H1 (cell line): ENCODE data around the gene PAPSS2. TPM values are rescaled to one million over a fixed set of nuclear protein-coding genes. Genes with fewer than 3 reads are reported as not detected.
A peak's percentile ranks its signal among the peaks of the same experiment; 100 is the strongest.

ENCODE experiments used
- CTCF ChIA-PET: fragments of 300-600 bp; sonication (Branson Sonifier 250); formaldehyde crosslinking; loops from one replicate; lab custom pipeline; 2021; ENCODE audit not compliant: partially characterized antibody; lab: Charles Lee
- POLR2A ChIA-PET: fragments of 300-600 bp; sonication (Branson Sonifier 250); formaldehyde crosslinking; loops from one replicate; lab custom pipeline; 2021; ENCODE audit warnings: inconsistent platforms; ENCODE audit not compliant: partially characterized antibody; lab: Charles Lee
- DNase-seq, 2 experiments: peaks; one replicate each; pipeline versions ENCODE4 v3.0.0 to v3.0.0-alpha.2; 2010 to 2022; ENCODE audit warnings: low spot score in 2 of 2, low read depth in 1 of 2, mixed read lengths in 1 of 2
- FAIRE-seq: peaks from 2 replicates; lab custom pipeline; 2011; peaks lifted over from hg19 to GRCh38; lab: Jason Lieb, UNC
- H2AFZ ChIP-seq: 2 replicates; pipeline ENCODE4 v1.8.1; 2012; ENCODE audit warnings: low read length, inconsistent platforms
- H2AK5ac ChIP-seq: 2 replicates; pipeline ENCODE4 v1.6.1; 2013; ENCODE audit warnings: low read depth, low read length
- H2BK120ac ChIP-seq: replicated peaks from 2 replicates; pipeline ENCODE3; 2013; ENCODE audit warnings: low read depth, low read length, inconsistent platforms
- H2BK12ac ChIP-seq: 2 replicates; pipeline ENCODE4 v1.6.1; 2013; ENCODE audit warnings: low read depth, low read length
- H2BK15ac ChIP-seq: 2 replicates; pipeline ENCODE4 v1.6.1; 2013; ENCODE audit warnings: low read length
- H2BK20ac ChIP-seq: 2 replicates; pipeline ENCODE4 v1.6.1; 2013; ENCODE audit warnings: low read length
- H2BK5ac ChIP-seq: 2 replicates; pipeline ENCODE4 v1.6.1; 2013; ENCODE audit warnings: low read depth, low read length
- H3K14ac ChIP-seq: 2 replicates; pipeline ENCODE4 v1.6.1; 2013; ENCODE audit warnings: inconsistent platforms; ENCODE audit not compliant: insufficient read length
- H3K18ac ChIP-seq: 2 replicates; pipeline ENCODE4 v1.6.1; 2013; ENCODE audit warnings: low read length; ENCODE audit errors: extremely low read depth
- H3K23ac ChIP-seq: 2 replicates; pipeline ENCODE4 v1.6.1; 2013; ENCODE audit warnings: inconsistent platforms; ENCODE audit not compliant: insufficient read length
- H3K23me2 ChIP-seq: 2 replicates; pipeline ENCODE4 v1.6.1; 2013; ENCODE audit warnings: low read depth, low read length
- H3K27ac ChIP-seq: 2 replicates; pipeline ENCODE4 v1.6.1; 2011; ENCODE audit warnings: low read depth, low read length, inconsistent platforms
- H3K27me3 ChIP-seq, 4 experiments: replicated peaks in 1 of 4; 1 replicate in 1 of 4; 2 replicates in 3 of 4; pipeline versions ENCODE4 v1.6.1 to v1.8.1; 2011 to 2013; ENCODE audit warnings: low read length in 3 of 4, mild to moderate bottlenecking in 3 of 4, inconsistent platforms in 2 of 4, mixed read lengths in 2 of 4, moderate library complexity in 1 of 4; ENCODE audit not compliant: control insufficient read depth in 3 of 4, insufficient read depth in 3 of 4; ENCODE audit errors: extremely low read depth in 1 of 4
- H3K36me3 ChIP-seq, 4 experiments: 2 replicates each; pipeline versions ENCODE4 v1.6.1 to v1.8.1; 2011 to 2013; ENCODE audit warnings: mild to moderate bottlenecking in 4 of 4, low read length in 3 of 4, moderate library complexity in 2 of 4, control low read depth in 1 of 4, inconsistent platforms in 1 of 4; ENCODE audit not compliant: insufficient read depth in 4 of 4, control insufficient read depth in 2 of 4
- H3K4ac ChIP-seq: replicated peaks from 2 replicates; pipeline ENCODE3; 2013; ENCODE audit warnings: low read length, low read depth, mixed read lengths, inconsistent platforms; ENCODE audit not compliant: insufficient read length
- H3K4me1 ChIP-seq, 4 experiments: replicated peaks in 1 of 4; 1 replicate in 1 of 4; 2 replicates in 3 of 4; pipeline versions ENCODE4 v1.6.1 to v1.8.1; 2011 to 2013; ENCODE audit warnings: low read length in 3 of 4, inconsistent platforms in 2 of 4, mixed read lengths in 1 of 4; ENCODE audit not compliant: insufficient read depth in 4 of 4, control insufficient read depth in 3 of 4
- H3K4me2 ChIP-seq, 2 experiments: 2 replicates each; pipeline versions ENCODE4 v1.6.1 to v1.8.1; 2011 to 2013; ENCODE audit warnings: low read depth in 2 of 2, low read length in 2 of 2, control low read depth in 1 of 2, inconsistent platforms in 1 of 2, mild to moderate bottlenecking in 1 of 2; ENCODE audit not compliant: insufficient read depth in 1 of 2
- H3K4me3 ChIP-seq, 4 experiments: fragments of 200-600, 300-600 bp in 1 of 4; sonication (generic), shearing (Covaris generic), sonication (Bioruptor Twin) in 1 of 4; 2 replicates each; pipeline versions ENCODE4 v1.5.1 to v1.8.1; 2011 to 2016; ENCODE audit warnings: low read length in 4 of 4, low read depth in 3 of 4, control low read depth in 2 of 4, inconsistent platforms in 2 of 4, mild to moderate bottlenecking in 2 of 4, mixed read lengths in 1 of 4, moderate library complexity in 1 of 4; ENCODE audit not compliant: insufficient read depth in 2 of 4; ENCODE audit errors: extremely low read depth in 1 of 4
- H3K56ac ChIP-seq: replicated peaks from 2 replicates; pipeline ENCODE3; 2013; ENCODE audit warnings: low read depth, mild to moderate bottlenecking, mixed read lengths, low read length, inconsistent platforms; ENCODE audit not compliant: insufficient read length
- H3K79me1 ChIP-seq: 2 replicates; pipeline ENCODE4 v1.6.1; 2013; ENCODE audit warnings: low read depth, low read length, control low read depth
- H3K79me2 ChIP-seq, 2 experiments: 2 replicates each; pipeline versions ENCODE4 v1.6.1 to v1.8.1; 2012 to 2013; ENCODE audit warnings: low read length in 2 of 2, mild to moderate bottlenecking in 2 of 2, inconsistent platforms in 1 of 2; ENCODE audit not compliant: insufficient read depth in 2 of 2, control insufficient read depth in 1 of 2
- H3K9ac ChIP-seq, 4 experiments: replicated peaks in 1 of 4; 1 replicate in 1 of 4; 2 replicates in 3 of 4; pipeline versions ENCODE4 v1.6.1 to v1.8.1; 2011 to 2013; ENCODE audit warnings: low read depth in 3 of 4, low read length in 3 of 4, control low read depth in 2 of 4, mild to moderate bottlenecking in 2 of 4, moderate library complexity in 2 of 4, inconsistent platforms in 1 of 4; ENCODE audit errors: extremely low read depth in 1 of 4
- H3K9me3 ChIP-seq, 2 experiments: 2 replicates each; pipeline versions ENCODE4 v1.6.1 to v1.8.1; 2012 to 2013; ENCODE audit warnings: mild to moderate bottlenecking in 2 of 2, moderate library complexity in 2 of 2, control low read depth in 1 of 2, inconsistent platforms in 1 of 2, low read depth in 1 of 2, low read length in 1 of 2, mixed read lengths in 1 of 2; ENCODE audit not compliant: insufficient read depth in 2 of 2
- H4K20me1 ChIP-seq, 2 experiments: replicated peaks in 1 of 2; 2 replicates each; pipeline versions ENCODE3 to v1.8.1; 2011 to 2013; ENCODE audit warnings: inconsistent platforms in 2 of 2, low read length in 2 of 2, mild to moderate bottlenecking in 1 of 2; ENCODE audit not compliant: insufficient read depth in 2 of 2, control insufficient read depth in 1 of 2
- H4K5ac ChIP-seq: 2 replicates; pipeline ENCODE4 v1.6.1; 2013; ENCODE audit warnings: low read length, low read depth, mixed read lengths, inconsistent platforms; ENCODE audit not compliant: insufficient read length
- H4K8ac ChIP-seq: 2 replicates; pipeline ENCODE4 v1.8.0; 2013; ENCODE audit warnings: mild to moderate bottlenecking, moderate library complexity, low read length, inconsistent platforms; ENCODE audit not compliant: insufficient read depth; ENCODE audit errors: extremely low read depth
- H4K91ac ChIP-seq: replicated peaks from 2 replicates; pipeline ENCODE3; 2013; ENCODE audit warnings: low read length, mixed read lengths, inconsistent platforms; ENCODE audit not compliant: insufficient read length
- HDAC2 ChIP-seq, 2 experiments: fragments of 300-600 bp in 1 of 2; sonication (generic) in 1 of 2; IDR thresholded peaks; 2 replicates each; pipeline ENCODE4 v1.6.1; 2011 to 2012; ENCODE audit warnings: low read depth in 2 of 2, low read length in 2 of 2, mild to moderate bottlenecking in 2 of 2, moderate library complexity in 2 of 2, borderline replicate concordance in 1 of 2, inconsistent platforms in 1 of 2
- HDAC6 ChIP-seq: IDR thresholded peaks from one replicate; pipeline ENCODE4 v1.7.1; 2012; ENCODE audit warnings: low read depth, mild to moderate bottlenecking, inconsistent platforms, low read length, moderate library complexity
- JUN ChIP-seq: IDR thresholded peaks from 2 replicates; pipeline ENCODE4 v1.6.1; 2011; ENCODE audit warnings: low read depth, mild to moderate bottlenecking, improper control_type of control experiment, low read length
- JUND ChIP-seq: IDR thresholded peaks from 2 replicates; pipeline ENCODE4 v1.6.1; 2011; ENCODE audit warnings: mild to moderate bottlenecking, improper control_type of control experiment, low read length
- KDM4A ChIP-seq: IDR thresholded peaks from one replicate; pipeline ENCODE4 v1.7.1; 2012; ENCODE audit warnings: low read depth, mild to moderate bottlenecking, moderate library complexity, low read length, inconsistent platforms; ENCODE audit not compliant: severe bottlenecking
- PHF8 ChIP-seq: fragments of 200-600 bp; sonication (generic); conservative IDR thresholded peaks from 2 replicates; pipeline ENCODE4 v1.7.1; 2012; ENCODE audit warnings: low read depth, mild to moderate bottlenecking, inconsistent platforms, low read length, moderate library complexity
- SP4 ChIP-seq: IDR thresholded peaks from 2 replicates; pipeline ENCODE4 v1.6.1; 2012; ENCODE audit warnings: low read length, inconsistent platforms
- SRF ChIP-seq: IDR thresholded peaks from 2 replicates; pipeline ENCODE4 v1.6.1; 2011; ENCODE audit warnings: mild to moderate bottlenecking, low read depth, low read length, moderate library complexity
- SUZ12 ChIP-seq: fragments of 200-600 bp; sonication (generic); IDR thresholded peaks from 2 replicates; pipeline ENCODE4 v1.6.1; 2012; ENCODE audit warnings: mild to moderate bottlenecking, inconsistent platforms, low read length, moderate library complexity, mixed read lengths
- YY1 ChIP-seq: IDR thresholded peaks from 2 replicates; pipeline ENCODE4 v1.6.1; 2011; ENCODE audit warnings: low read depth, mild to moderate bottlenecking, low read length
- WGBS, 2 experiments: shearing (Covaris generic) in 1 of 2; methylation state at CpG; one replicate each; pipeline versions ENCODE4 v1.1.6 to v1.1.7; 2013 to 2015; ENCODE audit warnings: low lambda C conversion rate in 2 of 2, mixed read lengths in 2 of 2, inconsistent platforms in 1 of 2, low coverage in 1 of 2, missing lambda C conversion rate in 1 of 2; ENCODE audit not compliant: insufficient replicate concordance in 2 of 2, insufficient coverage in 1 of 2, insufficient read length in 1 of 2; ENCODE audit errors: extremely low coverage in 1 of 2, missing lambda C conversion rate in 1 of 2; 5-methylcytosine and 5-hydroxymethylcytosine counted together
- polyA plus RNA-seq, 7 experiments: library from polyadenylated mRNA; depleted of rRNA in 3 of 7; stranded (reverse) in 5 of 7; unstranded in 2 of 7; fragments of >200 nt in 5 of 7; fragments of 200-250 nt in 2 of 7; gene quantifications; 1 replicate in 5 of 7; 2 replicates in 1 of 7; 4 replicates in 1 of 7; pipeline versions ENCODE4 v1.2.1 to v1.2.3, GENCODE V29; 2011 to 2013; ENCODE audit warnings: missing spikeins in 2 of 7, mixed read lengths in 2 of 7
- total RNA-seq: library from RNA; stranded (reverse); fragmentation: NEBNext Ultra II Directional; extraction: Animal tissue kit (Norgen Biotek cat#: 25700); gene quantifications from 2 replicates; pipeline ENCODE4 v1.2.1, GENCODE V29; 2021
- TF ChIP-seq, protein P1 (sequence below): IDR thresholded peaks from 2 replicates; pipeline ENCODE4 v1.6.1; 2011; ENCODE audit warnings: low read length, improper control_type of control experiment

The PAPSS2 gene
- total and polyA plus RNA-seq, 2 of the 8 experiments (the other 6 are each of a cell fraction or from before 2014, with no cell fraction given) = 7.6 to 20.2 TPM

DNA sequence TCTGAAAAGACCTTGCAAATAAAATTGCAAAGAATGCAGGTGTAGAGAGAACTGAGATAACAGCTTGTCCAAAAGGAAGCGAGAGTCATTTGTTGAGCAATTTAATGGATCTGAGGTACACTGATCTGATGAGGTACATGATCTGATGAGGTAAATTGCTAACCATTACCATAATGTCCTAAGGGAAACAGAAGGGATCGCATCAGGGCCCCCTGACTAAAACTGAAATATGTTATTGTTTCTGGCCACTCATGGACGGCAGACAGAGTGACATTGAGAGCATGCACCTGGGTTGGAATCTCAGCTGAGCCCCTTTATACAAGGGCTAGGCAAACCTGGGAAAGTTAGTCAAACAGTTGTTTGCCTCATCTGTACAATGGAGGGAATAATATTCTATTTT, 15.8 kb upstream of the PAPSS2 start:
- DNase-seq (no peak), FAIRE-seq (no peak)
- H3K79me2 ChIP-seq = no peaks in the 10 kb centered on the region
- no peak overlapping the region for H3K56ac ChIP-seq
- H2BK12ac ChIP-seq = no peak overlapping the region
- H3K23ac ChIP-seq = no peak overlapping the region
- WGBS, 2 experiments = 87% methylated on average over 3 of the region's 3 CpGs; no CpG with 5 or more reads in 1 of the 2 experiments
- H2BK15ac ChIP-seq = 0 out of 2 replicates have a peak overlapping the region, but pooled peaks have one; percentile 46
- H4K5ac ChIP-seq = no peak overlapping the region
- H3K23me2 ChIP-seq = no peaks in the 10 kb centered on the region
- H2AFZ ChIP-seq = no peak overlapping the region
- H3K4ac ChIP-seq = no peak overlapping the region
- H3K27ac ChIP-seq = no peak overlapping the region
- no peak overlapping the region for H3K9ac ChIP-seq
- ChIA-PET POLR2A (interaction anchor here (0.6 kb wide), 1 partner anchor 92 kb away, joined by 4 read pairs; no protein-coding TSS in a partner anchor), CTCF (interaction anchor here (0.6 to 1.2 kb wide), 4 partner anchors 12 to 128 kb away, joined by 3 read pairs; no protein-coding TSS in a partner anchor)
- no peak overlapping the region for H4K91ac ChIP-seq
- H2BK20ac ChIP-seq = no peak overlapping the region
- no peaks in the 10 kb centered on the region for H3K79me1 ChIP-seq
- no peak overlapping the region for H3K14ac ChIP-seq
- no peak overlapping the region for H2AK5ac ChIP-seq
- H2BK120ac ChIP-seq = no peak overlapping the region
- H3K4me1 ChIP-seq = peaks cover 0 to 4% (median 0%) of the 10 kb centered on the region in 4 experiments; a peak in 1 of 7 replicates
- H4K8ac ChIP-seq = no peak overlapping the region
- H3K18ac ChIP-seq = no peak overlapping the region
- no peaks in the 10 kb centered on the region; a peak in 1 of 7 replicates for H3K27me3 ChIP-seq
- H3K9me3 ChIP-seq = peaks cover 0 to 3% of the 10 kb centered on the region in 2 experiments; a peak in 1 of 4 replicates
- H3K36me3 ChIP-seq = no peaks in the 10 kb centered on the region
- H3K4me2 ChIP-seq = no peak overlapping the region
- no peak overlapping the region for H3K4me3 ChIP-seq
- H2BK5ac ChIP-seq = no peak overlapping the region
- H4K20me1 ChIP-seq = no peaks in the 10 kb centered on the region
- TF ChIP-seq KDM4A = no peak
- no peak for TF ChIP-seq JUND
- TF ChIP-seq SRF = no peak
- TF ChIP-seq JUN = no peak
- TF ChIP-seq SP4 = no peak
- no peak for TF ChIP-seq SUZ12
- no peak for TF ChIP-seq YY1
- TF ChIP-seq PHF8 = no peak
- TF ChIP-seq HDAC6 = no peak
- TF ChIP-seq, protein P1, sequence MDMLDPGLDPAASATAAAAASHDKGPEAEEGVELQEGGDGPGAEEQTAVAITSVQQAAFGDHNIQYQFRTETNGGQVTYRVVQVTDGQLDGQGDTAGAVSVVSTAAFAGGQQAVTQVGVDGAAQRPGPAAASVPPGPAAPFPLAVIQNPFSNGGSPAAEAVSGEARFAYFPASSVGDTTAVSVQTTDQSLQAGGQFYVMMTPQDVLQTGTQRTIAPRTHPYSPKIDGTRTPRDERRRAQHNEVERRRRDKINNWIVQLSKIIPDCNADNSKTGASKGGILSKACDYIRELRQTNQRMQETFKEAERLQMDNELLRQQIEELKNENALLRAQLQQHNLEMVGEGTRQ = no peak
- no peak for TF ChIP-seq HDAC2 (IDR thresholded peaks at IDR 0.05; ENCODE audit: borderline replicate concordance in 1 of 2, low read depth in 2 of 2, low read length in 2 of 2)
